Fibroblast of mammary gland (primary cell): Measurements from ENCODE around the gene ALDH8A1.
A peak's percentile ranks its signal among the peaks of the same experiment; 100 is the strongest.

ENCODE experiments used
- DNase-seq: peaks from one replicate; pipeline ENCODE4 v3.0.0-alpha.2; 2010; ENCODE audit warnings: low read depth
- H3K4me3 ChIP-seq: 2 replicates; pipeline ENCODE4 v1.5.1; 2011; ENCODE audit warnings: low read depth, mild to moderate bottlenecking, low read length, moderate library complexity; ENCODE audit not compliant: control insufficient read depth
- TF ChIP-seq, protein P1 (sequence below): conservative IDR thresholded peaks from 2 replicates; pipeline ENCODE4 v1.5.1; 2011; ENCODE audit warnings: low read depth, low read length, inconsistent platforms; ENCODE audit not compliant: control insufficient read depth, insufficient read depth

Gene ALDH8A1

DNA sequence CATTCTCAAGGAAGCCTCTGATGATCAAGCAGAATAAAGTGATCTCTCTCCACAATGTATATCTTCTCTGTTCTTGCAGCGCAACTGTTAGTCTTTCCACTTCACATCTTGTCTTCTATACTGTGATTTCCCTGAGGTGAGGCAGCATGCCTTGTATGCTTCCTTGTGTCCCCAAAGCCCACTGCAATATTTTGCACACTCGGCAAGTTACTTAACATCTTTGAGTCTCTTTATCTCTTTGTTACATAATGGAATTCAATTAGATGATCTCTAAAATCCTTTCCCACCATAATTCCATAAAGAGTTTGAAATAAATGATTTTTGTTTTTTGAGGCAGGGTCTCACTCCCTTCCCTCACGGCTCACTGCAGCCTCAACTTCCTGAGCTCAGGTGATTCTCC, 40.4 kb upstream of the ALDH8A1 start:
- no peak overlapping the region for H3K4me3 ChIP-seq
- TF ChIP-seq, protein P1, sequence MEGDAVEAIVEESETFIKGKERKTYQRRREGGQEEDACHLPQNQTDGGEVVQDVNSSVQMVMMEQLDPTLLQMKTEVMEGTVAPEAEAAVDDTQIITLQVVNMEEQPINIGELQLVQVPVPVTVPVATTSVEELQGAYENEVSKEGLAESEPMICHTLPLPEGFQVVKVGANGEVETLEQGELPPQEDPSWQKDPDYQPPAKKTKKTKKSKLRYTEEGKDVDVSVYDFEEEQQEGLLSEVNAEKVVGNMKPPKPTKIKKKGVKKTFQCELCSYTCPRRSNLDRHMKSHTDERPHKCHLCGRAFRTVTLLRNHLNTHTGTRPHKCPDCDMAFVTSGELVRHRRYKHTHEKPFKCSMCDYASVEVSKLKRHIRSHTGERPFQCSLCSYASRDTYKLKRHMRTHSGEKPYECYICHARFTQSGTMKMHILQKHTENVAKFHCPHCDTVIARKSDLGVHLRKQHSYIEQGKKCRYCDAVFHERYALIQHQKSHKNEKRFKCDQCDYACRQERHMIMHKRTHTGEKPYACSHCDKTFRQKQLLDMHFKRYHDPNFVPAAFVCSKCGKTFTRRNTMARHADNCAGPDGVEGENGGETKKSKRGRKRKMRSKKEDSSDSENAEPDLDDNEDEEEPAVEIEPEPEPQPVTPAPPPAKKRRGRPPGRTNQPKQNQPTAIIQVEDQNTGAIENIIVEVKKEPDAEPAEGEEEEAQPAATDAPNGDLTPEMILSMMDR: no peak
- no peak for DNase-seq

- DNase-seq: peak; percentile 17
- TF ChIP-seq, protein P1: no peak
- no peak overlapping the region for H3K4me3 ChIP-seq
These were observed 34.9 kb upstream of the ALDH8A1 start for GRCh38 chr6:134984821-134985220.

GRCh38 chr6:134983823-134984222, 33.9 kb upstream of the ALDH8A1 start:
- no peak for DNase-seq
- H3K4me3 ChIP-seq: no peak overlapping the region
- TF ChIP-seq, protein P1: no peak

- no peak for DNase-seq
These were observed 32.3 kb upstream of the ALDH8A1 start for GRCh38 chr6:134982161-134982560.

GRCh38 chr6:134980846-134981245, 30.9 kb upstream of the ALDH8A1 start:
- TF ChIP-seq, protein P1: no peak
- no peak overlapping the region for H3K4me3 ChIP-seq
- DNase-seq: no peak

More at GRCh38 chr6:134982161-134982560, 32.3 kb upstream of the ALDH8A1 start:
- H3K4me3 ChIP-seq: no peak overlapping the region
- TF ChIP-seq, protein P1: no peak

DNA sequence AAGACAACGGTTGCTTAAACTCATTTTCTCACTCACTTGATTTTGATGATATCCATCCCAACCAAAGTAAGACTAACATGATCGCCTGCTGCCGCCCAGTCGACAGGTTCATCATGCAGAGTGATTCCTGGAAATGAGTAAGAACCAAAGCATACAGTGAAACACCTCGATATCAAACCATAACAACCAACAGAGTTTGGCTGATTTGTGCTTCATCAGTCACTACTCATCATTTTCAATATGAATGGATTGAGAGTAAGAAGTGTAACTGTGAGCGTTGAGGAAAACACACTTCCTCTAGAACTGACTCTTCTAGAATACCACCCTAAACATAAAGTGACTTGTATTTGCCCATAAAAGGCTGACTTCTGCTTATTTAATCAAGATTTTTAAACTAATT, 29.2 kb upstream of the ALDH8A1 start:
- DNase-seq: no peak
- TF ChIP-seq, protein P1: no peak
- no peak overlapping the region for H3K4me3 ChIP-seq

DNA sequence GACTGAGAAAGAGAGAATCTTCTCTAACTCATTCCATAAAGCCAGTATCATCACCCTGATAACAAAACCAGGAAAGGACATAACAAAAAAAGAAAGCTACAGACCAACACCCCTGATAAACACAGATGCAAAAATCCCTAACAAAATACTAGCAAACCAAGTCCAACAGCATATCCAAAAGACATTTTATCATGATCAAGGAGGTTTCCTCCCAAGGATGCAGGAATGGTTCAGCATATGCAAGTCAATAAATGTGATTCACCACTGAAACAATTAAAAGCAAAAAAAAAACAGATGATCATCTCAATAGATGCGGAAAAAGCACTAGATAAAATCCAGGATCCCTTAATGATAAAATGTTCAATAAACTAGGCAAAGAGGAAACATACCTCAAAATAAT, 24.5 kb upstream of the ALDH8A1 start:
- TF ChIP-seq, protein P1: no peak
- H3K4me3 ChIP-seq: no peak overlapping the region

More for the DNA sequence above, 24.5 kb upstream of the ALDH8A1 start:
- no peak for DNase-seq
